Measurements from ENCODE around the gene C11orf58.

C11orf58 gene

DNA sequence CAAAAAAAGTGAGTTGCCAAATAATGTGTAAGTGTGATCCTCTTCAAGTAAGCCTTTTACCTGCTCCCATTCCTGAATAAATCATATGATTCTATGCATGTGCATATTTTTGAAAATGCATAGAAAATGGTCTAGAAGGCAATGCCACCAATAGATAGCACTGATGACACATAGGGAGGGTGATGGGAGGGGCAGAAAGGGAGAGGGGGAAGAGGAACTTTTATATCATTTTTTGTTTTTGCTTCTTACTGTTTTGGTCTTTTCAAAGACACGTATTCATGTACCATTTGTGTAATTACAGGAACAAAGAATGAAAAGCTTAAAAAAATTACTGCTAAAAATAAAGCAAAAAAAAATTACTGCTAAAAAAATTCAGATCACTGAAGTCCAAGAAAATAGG is 60.8 kb downstream of the C11orf58 start:
- peaks cover 29% of the 10 kb centered on the region for H3K4me1 Mint-ChIP-seq (ENCODE audit: low read depth)
- H3K36me3 Mint-ChIP-seq (ENCODE audit: low read depth): no peaks in the 10 kb centered on the region
- H3K4me3 Mint-ChIP-seq: no peak overlapping the region
- no peaks in the 10 kb centered on the region for H3K9me3 Mint-ChIP-seq
- no peak overlapping the region for H3K27ac Mint-ChIP-seq
- no peaks in the 10 kb centered on the region for H3K27me3 Mint-ChIP-seq

DNA sequence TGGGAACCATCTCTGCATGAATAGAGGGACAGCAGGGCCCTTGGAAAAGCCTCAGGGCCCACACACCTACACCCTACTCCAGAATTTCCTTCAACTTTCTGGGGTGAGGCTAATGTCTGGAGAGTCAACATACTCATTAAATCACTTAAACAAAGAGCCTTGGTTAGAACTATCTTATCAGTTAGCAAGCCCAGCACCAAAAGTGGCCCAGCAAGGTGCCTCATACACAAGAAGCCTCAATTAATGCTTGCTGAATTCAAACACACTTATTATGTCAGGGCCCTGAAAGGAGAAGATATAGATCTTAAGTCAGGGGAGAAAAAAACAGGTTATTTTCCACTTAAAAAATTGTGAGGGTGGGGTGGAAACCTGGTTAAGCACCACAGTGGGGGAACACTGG is 61.4 kb downstream of the C11orf58 start:
- Mint-ChIP-seq H3K4me3 (no peak overlapping the region), H3K9me3 (no peaks in the 10 kb centered on the region), H3K27me3 (no peaks in the 10 kb centered on the region), H3K36me3 (ENCODE audit: low read depth) (no peaks in the 10 kb centered on the region), H3K4me1 (ENCODE audit: low read depth) (peaks cover 27% of the 10 kb centered on the region), H3K27ac (no peak overlapping the region)

DNA sequence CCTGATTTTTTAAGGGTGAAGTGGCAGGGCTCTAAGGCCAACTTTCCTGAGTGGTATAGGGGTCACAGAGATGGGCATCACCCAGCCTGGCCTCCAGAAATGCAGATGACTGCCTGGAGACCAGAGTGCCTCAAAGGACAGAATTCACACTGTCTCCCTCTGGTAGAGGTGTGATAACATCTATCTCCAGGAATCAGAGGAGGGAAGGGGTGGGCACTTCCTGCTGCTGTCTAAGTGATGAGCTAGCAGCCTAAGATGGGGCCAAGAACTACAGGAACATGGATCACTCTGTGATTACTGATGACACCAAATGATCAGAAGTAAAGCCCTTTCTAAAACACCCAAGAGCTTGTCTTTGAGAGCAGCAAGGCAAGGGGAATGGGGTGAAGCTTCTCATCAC is 61.9 kb downstream of the C11orf58 start:
- no peaks in the 10 kb centered on the region for H3K9me3 Mint-ChIP-seq
- no peak overlapping the region for H3K27ac Mint-ChIP-seq
- H3K4me3 Mint-ChIP-seq: no peak overlapping the region
- H3K27me3 Mint-ChIP-seq: no peaks in the 10 kb centered on the region
- H3K4me1 Mint-ChIP-seq (ENCODE audit: low read depth): peaks cover 23% of the 10 kb centered on the region
- H3K36me3 Mint-ChIP-seq (ENCODE audit: low read depth): no peaks in the 10 kb centered on the region

DNA sequence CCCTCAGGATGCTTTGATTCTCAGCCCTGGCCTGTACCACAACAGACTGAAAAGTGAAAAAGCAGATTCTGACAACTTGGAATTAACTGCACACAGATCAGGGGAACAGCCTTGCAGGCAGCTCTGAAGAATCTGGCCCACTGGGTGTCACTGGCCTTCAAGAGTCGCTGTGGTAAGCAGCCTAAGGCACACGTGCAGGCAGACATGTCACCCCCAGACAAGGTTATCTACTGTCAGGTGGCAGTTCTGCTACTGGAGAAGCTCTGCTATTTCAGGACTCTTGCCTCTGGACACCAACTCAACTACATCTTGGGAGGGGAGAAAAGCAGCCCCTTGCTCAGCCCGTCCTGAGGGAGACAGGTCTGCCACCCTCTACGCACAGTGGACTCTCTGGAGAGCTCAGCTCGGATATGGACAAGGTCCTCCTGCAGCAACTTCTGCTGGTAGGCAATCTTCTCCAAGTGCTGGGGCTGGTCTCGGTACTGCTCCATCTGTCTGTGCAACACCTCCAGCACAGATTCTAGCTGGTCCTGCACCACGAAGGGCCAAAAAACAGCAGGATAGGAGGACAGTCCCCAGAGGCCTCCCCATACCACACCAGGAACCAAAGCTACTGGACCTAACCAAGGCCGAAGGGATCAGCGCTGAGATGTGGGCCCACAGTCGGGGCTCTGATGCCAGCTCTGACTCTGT is 63.0 kb downstream of the C11orf58 start:
- Mint-ChIP-seq H3K4me3 (no peak overlapping the region), H3K9me3 (no peaks in the 10 kb centered on the region), H3K27me3 (no peaks in the 10 kb centered on the region), H3K27ac (no peak overlapping the region), H3K36me3 (ENCODE audit: low read depth) (no peaks in the 10 kb centered on the region), H3K4me1 (ENCODE audit: low read depth) (peaks cover 23% of the 10 kb centered on the region)

- Mint-ChIP-seq H3K27ac (no peak overlapping the region), H3K4me1 (ENCODE audit: low read depth) (peaks cover 10% of the 10 kb centered on the region), H3K36me3 (ENCODE audit: low read depth) (no peaks in the 10 kb centered on the region), H3K27me3 (no peaks in the 10 kb centered on the region), H3K9me3 (no peaks in the 10 kb centered on the region), H3K4me3 (no peak overlapping the region)
These were observed 65.9 kb downstream of the C11orf58 start for GRCh38 chr11:16804104-16804947.

- H3K4me1 Mint-ChIP-seq (ENCODE audit: low read depth): no peaks in the 10 kb centered on the region
- no peaks in the 10 kb centered on the region for H3K27me3 Mint-ChIP-seq
- no peak overlapping the region for H3K4me3 Mint-ChIP-seq
- H3K9me3 Mint-ChIP-seq: no peaks in the 10 kb centered on the region
- no peaks in the 10 kb centered on the region for H3K36me3 Mint-ChIP-seq (ENCODE audit: low read depth)
- H3K27ac Mint-ChIP-seq: no peak overlapping the region
These were observed 67.5 kb downstream of the C11orf58 start for GRCh38 chr11:16805938-16806337.

- Mint-ChIP-seq H3K4me3 (no peak overlapping the region), H3K27ac (no peak overlapping the region), H3K4me1 (ENCODE audit: low read depth) (no peaks in the 10 kb centered on the region), H3K9me3 (no peaks in the 10 kb centered on the region), H3K27me3 (no peaks in the 10 kb centered on the region), H3K36me3 (ENCODE audit: low read depth) (no peaks in the 10 kb centered on the region)
These were observed 68.3 kb downstream of the C11orf58 start for GRCh38 chr11:16806791-16807190.

- H3K27ac Mint-ChIP-seq: no peak overlapping the region
These were observed 68.9 kb downstream of the C11orf58 start for GRCh38 chr11:16807306-16807705.

More at GRCh38 chr11:16807306-16807705, 68.9 kb downstream of the C11orf58 start:
- Mint-ChIP-seq H3K4me3 (no peak overlapping the region), H3K9me3 (no peaks in the 10 kb centered on the region), H3K36me3 (ENCODE audit: low read depth) (no peaks in the 10 kb centered on the region), H3K4me1 (ENCODE audit: low read depth) (no peaks in the 10 kb centered on the region), H3K27me3 (no peaks in the 10 kb centered on the region)

Measured in stimulated activated naive CD8-positive, alpha-beta T cell treated with anti-CD3 and anti-CD28 coated beads, Interleukin-15, Interleukin-2, amounts not matched to agents 100 ng/mL and 50 ng/mL, for 24 hours (primary cell).